EL (cell line): Measurements from ENCODE around the gene SPATA16.
"Not testable (repeated sequence)": the region's sequence is repeated elsewhere in the genome, so short reads cannot be mapped to it uniquely, and the experiment has no call there.

Experiments used
- DNase-seq: peaks from one replicate; pipeline ENCODE4 v3.0.0-alpha.2; 2016

Gene SPATA16

DNA sequence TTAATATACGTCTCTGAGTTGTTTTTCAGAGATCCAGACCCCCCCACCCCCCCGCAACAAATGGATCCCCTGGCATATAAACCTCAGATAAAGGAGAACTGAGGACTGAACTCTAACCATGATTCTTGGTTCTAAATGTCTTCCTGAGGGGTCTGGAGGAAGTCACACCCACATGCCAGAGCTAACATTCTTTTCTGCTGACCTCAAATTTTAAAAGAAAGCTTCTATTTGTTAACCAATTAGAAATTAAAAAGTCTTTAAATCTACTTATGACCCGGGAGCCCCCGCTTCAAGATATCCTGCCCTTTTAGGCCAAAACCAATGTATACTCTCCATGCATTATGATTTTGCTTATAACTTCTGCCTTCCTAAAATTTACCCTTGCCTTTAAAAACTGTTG is 202.2 kb downstream of the SPATA16 start:
- DNase-seq, result peak; percentile 25

DNA sequence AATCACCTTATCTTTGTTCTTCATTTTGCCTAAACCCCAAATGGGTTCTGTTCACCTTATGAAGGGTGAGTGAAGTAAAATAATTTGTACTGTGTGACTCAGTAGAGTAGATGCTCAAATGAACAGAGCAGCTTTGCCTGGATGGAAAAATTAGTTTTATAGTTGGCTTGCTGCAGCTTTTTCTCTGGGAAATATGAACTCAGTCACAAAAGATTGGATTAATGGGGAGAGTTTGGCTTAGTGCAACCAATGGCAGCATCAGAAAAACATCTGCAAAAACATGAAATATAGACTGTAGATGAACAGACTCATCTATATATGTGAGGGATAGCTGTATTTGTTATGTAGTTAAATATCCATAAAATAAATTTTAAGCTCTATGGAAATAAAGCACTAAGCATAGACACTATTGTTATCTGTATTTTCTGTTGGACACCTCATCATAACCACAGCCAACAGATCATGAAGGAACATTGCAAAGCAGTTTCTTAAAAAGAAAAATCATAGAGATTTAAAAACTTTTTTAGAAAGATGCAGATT is 209.2 kb downstream of the SPATA16 start:
- DNase-seq, result no peak

DNA sequence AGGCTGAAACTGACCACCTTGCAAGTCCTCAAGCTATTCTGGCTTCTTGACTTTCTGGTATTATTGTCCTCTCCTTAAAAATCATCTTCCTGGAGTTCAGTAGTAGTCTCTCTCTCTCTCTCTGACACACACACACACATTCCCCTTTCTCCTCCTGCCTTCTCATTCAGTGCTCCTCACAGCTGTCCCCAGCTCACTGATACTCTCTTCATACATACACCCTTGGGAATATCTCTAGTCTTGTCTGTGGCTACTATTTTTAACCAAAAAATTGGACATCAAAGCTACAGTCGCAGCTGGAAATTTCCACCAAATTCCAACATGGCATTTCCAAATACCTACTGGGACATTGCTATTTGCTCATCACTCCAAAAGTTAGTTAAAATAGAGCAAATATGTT is 211.6 kb downstream of the SPATA16 start:
- no peak for DNase-seq

DNA sequence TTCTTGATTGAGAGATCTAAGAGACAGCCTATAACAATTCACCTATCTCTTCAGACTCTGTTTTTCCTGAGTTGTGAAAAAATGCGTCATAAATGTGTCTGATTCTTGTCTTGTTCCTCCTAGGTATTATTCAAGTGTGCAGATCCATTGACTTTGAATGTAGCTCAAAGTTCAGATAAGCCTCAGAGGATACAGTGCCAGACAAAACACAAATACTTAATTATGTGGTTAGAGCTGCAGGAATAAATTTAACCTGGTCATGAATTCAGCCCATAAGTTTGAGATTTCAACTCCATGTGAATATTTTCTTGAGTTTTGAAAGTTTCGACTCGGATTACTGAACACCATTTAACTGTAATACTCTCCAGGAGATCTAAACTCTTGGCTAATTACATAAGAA is 216.5 kb downstream of the SPATA16 start:
- no peak for DNase-seq

DNA sequence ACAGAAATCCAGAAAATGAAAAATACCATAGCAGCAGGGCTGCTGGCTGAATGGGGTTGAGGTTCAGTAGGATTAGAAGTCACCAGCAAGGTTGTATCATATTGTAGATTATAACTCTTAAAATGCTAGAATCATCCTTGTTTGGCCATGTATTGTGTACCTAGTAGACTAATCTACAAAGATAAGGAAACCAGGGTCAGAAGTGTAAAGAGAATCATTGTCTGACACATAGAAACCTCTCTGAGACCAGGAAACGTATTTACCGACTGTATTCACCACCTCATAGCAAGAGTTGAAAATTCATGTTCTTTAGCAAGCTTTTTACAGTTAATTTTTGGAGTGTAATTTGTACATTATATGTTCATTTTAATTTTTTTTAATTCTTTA is 221.7 kb downstream of the SPATA16 start:
- DNase-seq, result no peak

DNA sequence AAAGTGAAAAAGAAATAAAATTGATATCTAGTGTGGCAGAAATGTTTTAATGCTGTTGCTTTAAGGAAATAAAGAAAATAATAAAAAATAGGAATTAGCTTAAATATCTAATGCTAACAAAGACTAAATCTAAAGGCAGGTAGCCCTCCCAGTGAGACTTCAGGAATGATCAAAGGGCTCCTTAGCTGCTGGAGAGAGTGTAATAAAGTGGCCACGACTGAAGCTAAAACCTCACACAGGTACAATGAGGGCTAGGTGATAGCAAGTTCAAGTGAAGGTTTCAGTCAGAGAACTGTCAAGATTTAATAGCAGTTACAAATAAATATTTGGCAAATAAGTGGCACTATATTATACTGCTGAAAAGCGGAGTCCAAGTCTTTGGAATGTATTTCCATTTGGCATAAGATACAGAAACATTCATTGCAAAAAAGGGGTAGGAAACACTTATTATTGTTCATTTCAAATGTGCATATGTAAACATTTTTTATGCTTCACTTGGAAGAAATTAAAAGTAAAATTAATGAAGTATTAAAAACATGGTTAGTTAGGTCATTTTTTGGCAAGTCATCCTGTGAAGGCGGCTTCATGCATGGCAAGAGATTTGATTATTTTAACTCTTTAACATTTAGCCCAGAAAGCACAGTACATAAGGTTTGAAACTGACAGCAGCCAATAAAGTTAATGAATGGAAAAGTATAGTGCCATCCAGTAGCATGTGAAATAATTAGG is 222.3 kb downstream of the SPATA16 start:
- no peak for DNase-seq

DNA sequence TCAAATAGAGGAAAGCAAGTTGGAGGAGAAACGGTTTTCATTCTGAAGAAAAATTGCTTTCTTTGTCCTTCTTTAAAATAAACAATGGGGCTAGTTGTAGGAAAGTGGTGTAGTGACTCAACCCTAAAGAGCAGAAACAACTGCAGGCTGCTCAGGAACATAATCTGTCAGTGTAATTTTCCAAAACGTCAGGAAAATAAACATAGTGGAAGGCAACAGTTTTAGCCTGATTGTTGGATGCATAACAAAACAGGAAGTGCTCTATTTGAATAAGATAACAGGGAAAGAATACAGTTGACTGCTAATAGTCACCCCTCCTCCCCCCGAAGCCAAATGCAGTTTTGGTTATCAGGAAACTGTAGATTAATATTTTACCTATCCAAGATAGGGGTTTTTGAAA is 222.9 kb downstream of the SPATA16 start:
- DNase-seq, result peak; percentile 23

DNA sequence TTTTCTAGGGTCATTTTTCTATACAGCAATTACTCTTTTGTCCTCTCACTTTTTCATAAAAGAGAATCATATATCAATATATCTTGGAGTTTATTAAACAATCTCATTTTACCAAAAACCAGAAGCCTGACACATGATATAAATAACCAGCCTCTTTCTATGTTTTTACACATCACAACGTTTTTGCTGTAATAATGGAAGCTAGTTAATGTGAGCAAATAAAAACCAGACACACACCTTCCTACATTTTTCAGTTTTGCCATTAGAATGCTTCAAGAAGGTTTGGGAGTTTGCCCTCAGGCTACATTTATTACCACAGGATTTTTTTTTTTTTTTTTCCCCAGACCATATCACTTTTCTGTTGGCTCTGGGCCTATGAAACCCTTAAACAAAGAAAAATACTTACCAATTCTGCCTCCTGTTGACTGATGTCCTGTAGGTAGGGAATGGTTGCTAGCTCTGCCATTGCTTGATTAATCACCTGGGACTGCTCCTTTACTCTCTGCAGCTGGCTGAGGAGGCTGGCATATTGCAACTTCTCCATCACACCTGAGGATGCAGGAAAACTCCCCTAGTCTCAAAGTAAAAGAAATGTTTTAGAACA is 225.0 kb downstream of the SPATA16 start:
- DNase-seq, result peak; percentile 14

DNA sequence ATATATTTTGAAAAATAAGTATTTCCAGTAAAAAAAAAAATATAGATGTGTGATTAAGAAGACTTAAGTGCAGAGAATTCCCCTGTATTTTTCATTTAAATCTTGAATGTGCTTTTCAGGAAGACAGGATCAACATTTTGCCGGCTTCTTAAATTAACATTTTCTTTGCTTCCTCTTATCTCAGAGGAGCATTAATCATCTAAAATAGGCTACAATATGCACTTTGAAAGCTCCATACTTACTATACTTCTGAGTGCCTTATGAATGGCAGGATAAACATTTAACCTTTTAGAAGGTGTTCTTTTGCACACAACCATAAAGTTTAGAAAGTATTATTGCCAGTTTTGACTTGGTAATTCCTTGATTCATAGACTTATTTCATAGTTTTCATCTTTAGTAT is 226.2 kb downstream of the SPATA16 start:
- no peak for DNase-seq

DNA sequence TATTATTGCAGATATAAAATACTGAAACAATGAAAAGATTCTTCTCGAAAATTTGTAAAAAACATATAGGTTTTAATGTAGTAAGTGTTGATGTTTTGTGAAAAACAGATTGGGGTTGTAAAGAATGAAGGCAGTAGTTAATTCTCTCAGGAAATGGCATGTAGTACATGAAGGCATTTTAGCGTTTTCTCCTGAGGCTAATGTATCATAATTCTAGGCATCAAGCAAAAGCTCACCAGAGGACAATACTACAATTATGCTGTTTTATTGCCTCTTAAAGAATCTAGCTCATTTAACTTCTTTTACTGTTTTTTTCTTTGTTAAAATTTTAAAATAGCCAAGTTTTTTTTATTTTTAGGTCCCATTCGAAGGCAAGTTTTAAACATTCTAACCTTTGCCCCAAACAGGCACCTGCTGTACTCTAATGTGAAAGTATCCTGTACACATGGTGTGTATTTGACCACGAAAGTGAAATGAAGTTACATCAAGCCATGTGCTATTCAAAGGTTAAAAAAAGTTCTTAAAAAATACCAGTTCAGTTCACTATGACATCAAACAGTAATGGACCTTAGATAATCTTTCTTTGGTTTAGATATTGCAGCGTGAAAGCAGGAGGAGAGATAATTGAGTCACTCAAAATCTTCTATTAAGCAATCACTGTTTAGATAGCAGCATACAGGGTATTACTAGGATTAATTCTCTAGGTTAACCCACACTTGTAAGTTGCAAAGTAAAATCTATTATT is 227.0 kb downstream of the SPATA16 start:
- DNase-seq, result no peak

DNA sequence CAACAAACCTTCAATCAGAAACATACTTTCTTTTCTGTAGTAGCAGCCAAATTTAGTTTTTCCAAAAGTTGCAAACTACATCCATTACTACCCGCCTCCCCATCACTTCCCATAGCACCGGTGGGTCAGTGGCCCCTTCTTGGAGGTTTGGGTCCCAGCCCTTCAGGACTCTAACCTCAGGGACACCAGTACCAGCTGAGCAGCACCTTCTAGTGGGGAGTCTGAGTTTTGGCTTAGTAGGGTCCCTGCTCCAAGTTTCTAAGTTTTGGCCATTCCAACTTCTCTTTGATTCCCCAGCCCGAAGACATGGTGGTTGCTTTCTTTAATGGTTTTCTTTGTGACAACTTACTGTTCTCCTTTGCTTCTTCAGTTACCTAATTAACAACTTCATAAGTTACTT is 229.9 kb downstream of the SPATA16 start:
- no peak for DNase-seq

DNA sequence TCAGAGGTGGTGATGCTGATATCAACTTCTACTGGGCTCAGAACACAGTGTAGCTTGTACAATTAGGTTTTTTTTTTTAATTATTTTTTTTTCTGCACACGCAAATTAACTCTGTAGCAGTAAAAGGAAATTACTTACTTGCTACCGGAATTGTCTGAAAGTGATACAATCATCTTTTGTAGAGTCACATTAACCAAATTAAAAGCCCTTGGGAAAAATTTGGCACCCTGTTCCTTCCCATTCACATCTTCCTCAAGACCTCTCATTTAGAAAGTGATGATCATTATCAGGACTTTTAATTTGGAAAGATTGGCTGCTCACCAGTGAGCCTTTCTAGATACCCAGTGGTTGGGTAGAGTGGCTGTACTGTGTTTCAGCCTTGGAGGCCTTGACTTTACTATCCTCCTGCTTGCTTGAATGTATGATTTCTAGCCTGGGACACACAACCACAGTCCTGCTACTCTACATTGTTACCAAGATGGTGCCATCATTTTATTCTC is 232.2 kb downstream of the SPATA16 start:
- DNase-seq, result no peak

DNA sequence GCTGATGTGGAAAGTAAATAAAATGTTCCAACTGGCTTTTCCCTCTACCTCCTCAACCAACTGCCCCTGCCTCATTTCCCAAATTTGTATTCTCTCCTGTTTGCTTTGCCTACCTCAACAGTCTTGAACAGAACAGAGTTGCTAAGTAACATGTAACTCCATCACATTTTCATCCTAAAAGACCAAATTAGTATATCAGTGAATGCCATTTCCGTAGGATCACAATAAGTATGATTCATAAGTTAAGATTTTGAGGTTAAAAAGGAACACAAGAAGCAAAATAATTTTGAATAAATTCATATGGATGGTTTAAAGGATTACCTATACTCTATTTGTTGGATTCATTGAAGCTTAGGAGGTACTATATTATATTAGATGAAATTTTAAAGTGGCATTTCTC is 235.6 kb downstream of the SPATA16 start:
- peak; percentile 22 for DNase-seq

DNA sequence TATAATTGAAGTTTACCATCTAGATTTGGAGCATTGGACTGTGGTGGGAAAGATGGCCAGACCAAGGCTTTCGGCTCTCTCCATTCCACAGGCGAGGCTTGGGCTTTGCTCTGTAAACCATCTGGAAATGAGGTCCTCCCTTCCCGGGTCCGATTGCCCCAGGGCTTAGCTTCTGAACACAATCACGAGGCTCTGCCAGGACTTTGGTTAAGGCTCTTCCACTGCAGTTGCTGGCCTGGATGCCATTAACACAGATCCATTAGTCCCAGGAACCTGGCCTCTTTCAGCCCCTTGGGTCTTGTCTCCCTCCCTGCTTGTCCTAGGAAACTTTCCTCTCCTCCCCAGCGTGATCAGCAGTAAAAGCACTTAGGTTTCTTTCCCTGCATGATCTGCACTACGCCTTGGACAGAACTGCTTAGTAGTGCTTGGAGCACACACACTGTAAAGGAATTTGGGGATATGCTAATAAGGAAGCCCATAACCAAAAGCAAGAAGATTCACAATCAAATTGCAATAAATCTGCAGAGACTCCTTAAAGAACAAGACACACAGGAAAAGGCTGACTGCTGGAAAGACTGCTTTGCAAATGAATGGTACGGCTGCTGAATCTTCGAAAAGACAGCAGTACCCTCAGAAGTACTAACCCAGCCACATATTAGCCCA is 236.2 kb downstream of the SPATA16 start:
- peak; percentile 52 for DNase-seq

DNA sequence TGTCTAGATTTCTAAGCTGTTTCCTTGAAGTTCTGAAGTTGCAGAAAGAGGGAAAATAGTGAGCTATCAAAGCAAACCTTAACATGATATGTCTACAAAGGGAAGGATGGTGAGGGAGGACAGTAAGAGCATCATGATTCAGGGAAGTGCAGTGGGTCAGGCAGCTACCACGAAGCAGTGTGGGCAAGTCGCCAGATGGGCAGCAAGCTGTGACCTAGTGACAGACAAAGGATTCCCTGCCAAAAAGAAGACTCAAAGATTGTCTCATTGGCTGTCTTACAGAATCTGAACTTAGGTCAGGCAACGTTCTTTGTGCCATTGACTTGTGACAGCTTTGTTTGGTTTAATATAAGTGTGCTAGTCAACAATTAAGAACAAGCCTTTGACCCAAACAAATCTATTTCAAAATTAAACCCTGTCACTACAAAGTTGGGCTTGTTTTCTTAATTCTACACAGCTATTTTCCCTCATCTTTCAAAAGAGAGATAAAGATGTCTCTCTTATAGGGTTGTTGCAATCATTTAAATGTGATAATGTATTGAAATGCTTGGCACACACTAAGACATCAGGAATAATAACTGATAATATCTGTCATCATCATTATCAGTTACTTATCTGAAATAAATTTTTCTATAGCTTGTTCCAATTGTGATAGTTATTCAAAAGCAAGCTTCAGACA is 237.3 kb downstream of the SPATA16 start:
- no peak for DNase-seq

DNA sequence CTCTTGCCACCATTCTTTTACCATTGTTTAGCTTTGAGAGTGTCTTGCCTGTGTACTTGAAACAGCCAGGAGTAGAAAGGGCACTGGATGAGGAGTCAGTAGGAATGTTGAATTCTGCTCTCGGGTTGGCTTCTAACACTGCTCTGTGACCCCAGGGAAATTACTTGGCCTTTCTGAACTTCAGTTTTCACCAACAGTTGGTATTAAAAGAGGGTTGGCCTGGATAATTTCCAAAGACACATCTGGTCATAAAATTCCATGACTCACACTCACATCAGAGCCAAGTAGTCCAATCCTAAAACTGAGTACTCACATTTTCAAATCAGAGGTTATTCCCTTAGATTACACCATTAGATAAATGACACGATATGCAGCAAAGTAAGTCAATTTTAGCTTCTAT is 248.9 kb downstream of the SPATA16 start:
- DNase-seq, result peak; percentile 77

DNA sequence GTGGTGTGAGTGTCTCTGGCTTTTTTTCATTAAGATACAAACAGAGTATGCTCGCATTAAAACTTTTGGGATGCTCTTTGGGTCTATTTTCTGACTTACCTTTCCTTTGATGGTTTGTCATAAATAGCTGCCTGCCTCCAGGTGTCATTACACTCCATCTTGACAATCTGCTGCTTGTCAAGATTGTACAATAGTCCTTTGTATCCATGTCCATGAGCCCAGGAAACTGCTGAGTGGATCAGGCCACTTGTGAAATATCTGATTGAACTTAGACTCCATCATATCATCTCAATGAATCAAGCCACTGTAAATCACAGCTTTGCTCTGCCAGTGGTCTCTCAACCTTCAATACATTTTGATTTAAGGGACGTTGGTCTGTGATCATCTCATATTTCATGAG is 255.3 kb downstream of the SPATA16 start:
- DNase-seq, result no peak

DNA sequence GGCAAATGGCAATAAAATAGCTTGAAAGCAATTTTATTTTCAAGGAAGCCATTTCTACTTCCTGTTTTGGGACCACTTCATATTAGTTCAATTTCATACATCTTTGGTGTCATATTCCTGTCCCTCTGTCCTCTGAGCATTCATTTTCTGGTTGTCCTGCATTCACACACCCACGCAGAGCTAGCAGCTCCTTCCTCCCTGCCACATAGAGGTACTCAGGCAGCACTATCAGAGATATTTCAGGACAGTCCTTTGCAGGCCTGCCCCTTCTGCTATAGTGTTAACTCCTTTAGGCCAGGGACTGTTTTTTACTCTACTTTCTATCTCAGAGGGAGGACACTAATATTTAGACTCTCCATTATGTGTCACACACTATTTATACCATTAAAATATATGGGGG is 258.5 kb downstream of the SPATA16 start:
- no peak for DNase-seq

DNA sequence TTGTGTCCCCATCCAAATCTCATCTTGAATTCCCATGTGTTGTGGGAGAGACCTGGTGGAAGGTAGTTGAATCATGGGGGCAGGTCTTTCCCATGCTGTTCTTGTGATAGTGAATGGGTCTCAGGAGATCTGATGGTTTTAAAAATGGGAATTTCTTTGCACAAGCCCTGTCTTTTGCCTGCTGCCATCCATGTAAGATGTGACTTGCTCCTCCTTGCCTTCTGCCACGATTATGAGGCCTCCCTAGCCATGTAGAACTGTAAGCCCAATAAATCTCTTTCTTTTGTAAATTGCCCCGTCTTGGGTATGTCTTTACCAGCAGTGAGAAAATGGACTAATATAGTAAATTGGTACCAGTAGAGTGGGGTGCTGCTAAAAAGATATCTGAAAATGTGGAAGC is 261.7 kb downstream of the SPATA16 start:
- not testable (repeated sequence) for DNase-seq

DNA sequence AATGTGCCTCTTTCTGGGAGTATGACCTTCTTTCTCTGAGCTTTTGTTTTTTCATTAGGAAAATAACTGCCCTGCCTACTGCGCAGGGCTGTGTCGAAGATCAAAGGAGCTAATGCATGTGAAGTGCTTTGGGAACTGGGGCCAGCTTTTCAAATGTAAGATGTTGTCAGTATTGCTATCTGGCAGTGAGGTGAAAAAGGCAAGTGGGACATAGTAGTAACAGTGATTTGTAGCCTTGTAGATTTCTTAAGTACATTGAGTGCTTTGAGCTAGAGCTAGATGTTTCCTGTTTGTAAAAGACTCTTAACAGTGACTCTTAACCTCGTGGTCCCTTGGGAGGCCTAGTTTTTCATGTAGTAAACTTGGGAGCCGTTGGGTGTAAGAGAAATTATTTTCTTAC is 264.0 kb downstream of the SPATA16 start:
- no peak for DNase-seq

DNA sequence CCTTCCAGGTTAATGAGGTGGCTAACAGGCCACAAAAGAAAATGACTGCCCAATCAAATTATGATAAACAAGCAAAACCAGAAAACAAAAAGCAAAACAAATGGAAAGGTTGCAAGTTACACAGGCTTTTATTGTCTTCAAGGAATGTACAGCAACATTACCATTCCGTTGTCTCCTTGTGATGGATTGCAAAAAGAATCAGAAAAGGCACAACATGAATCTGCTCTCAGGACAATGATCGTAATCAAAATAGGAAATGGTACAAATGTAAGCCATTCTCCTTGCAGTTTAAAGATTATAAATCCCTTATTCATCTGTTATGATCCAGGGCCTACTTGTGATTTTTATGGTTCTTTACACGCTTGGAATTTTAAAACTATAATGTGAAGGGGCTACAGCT is 264.7 kb downstream of the SPATA16 start:
- no peak for DNase-seq

DNA sequence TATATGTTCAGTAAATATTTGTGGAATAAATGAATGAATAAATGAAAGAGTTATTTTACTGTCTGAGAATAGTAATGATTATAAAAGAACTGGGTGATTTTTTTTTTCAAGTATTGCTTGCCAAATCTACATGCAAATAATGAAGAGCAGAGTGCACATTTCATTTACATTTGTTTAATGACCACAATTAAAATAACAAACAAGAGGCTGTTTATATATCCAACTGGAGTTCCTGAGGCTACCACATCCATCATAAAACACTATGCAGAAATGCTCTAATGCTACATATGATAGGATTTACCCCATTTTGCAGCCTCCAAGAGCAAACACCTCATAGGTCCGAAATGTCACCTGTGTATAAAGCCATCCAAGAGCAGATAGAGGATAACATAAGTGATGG is 266.0 kb downstream of the SPATA16 start:
- DNase-seq, result no peak
